Measurements from ENCODE around the gene VRK2. TPM values are rescaled to one million over a fixed set of nuclear protein-coding genes. Genes with fewer than 3 reads are reported as not detected.

VRK2 gene
- total RNA-seq, 1 experiment from 2014 or later = 33.0 TPM

- peaks cover 42% of the 10 kb centered on the region for H3K79me2 ChIP-seq (ENCODE audit: insufficient read depth, low read length)
- ATAC-seq (no peak), DNase-seq (ENCODE audit: low read depth, low spot score) (no peak)
- H3K4me2 ChIP-seq (ENCODE audit: low read length) = no peak overlapping the region
- no peak overlapping the region for H3K27ac ChIP-seq (ENCODE audit: low read depth, low read length)
- intact Hi-C loops (cut with micrococcal nuclease) = no loop called here
- H3K9ac ChIP-seq (ENCODE audit: low read length) = no peak overlapping the region
- ChIA-PET CTCF (no interaction called here), POLR2A (interaction anchor here (1.4 kb wide), 1 partner anchor 8 kb away, joined by 3 read pairs; no protein-coding TSS in a partner anchor), RAD21 (ENCODE audit: low non-redundant PET in 1 of 2, low total read pairs in 2 of 2, uncharacterized antibody in 2 of 2, unreplicated experiment in 2 of 2) (no interaction called here)
- no peak overlapping the region for H3K4me3 ChIP-seq (replicated peaks in 1 of 2; ENCODE audit: low read depth in 1 of 2, low read length in 2 of 2)
- no peaks in the 10 kb centered on the region for H4K20me1 ChIP-seq (ENCODE audit: insufficient read depth)
- no peak overlapping the region for H2AFZ ChIP-seq (ENCODE audit: low read depth, low read length, poor library complexity, severe bottlenecking)
- BruUV-seq (replicated peaks) = no TSS peak
- TF ChIP-seq FOSL1 (IDR thresholded peaks at IDR 0.05; ENCODE audit: low read depth) (no peak), ZBTB33 (IDR thresholded peaks at IDR 0.05; ENCODE audit: extremely low read depth, insufficient replicate concordance, low read length) (no peak), CEBPB (IDR thresholded peaks at IDR 0.05; ENCODE audit: low read depth) (no peak), YY1 (IDR thresholded peaks at IDR 0.05; ENCODE audit: extremely low read depth, insufficient replicate concordance, low read depth, low read length) (no peak), POLR2A (IDR thresholded peaks at IDR 0.05; ENCODE audit: borderline replicate concordance, extremely low read depth, insufficient read depth, insufficient read length) (no peak), EGR1 (IDR thresholded peaks at IDR 0.05; ENCODE audit: low read depth) (no peak), ELF1 (IDR thresholded peaks at IDR 0.05; ENCODE audit: borderline replicate concordance, low read depth) (no peak), ATF3 (IDR thresholded peaks at IDR 0.05) (no peak), SP1 (IDR thresholded peaks at IDR 0.05; ENCODE audit: low read depth) (no peak), CBX3 (IDR thresholded peaks at IDR 0.05; ENCODE audit: low read depth) (no peak), EZH2 (IDR thresholded peaks at IDR 0.05) (no peak), TCF7L2 (IDR thresholded peaks at IDR 0.05; ENCODE audit: borderline replicate concordance, extremely low read depth, insufficient read depth, insufficient read length) (no peak), REST (IDR thresholded peaks at IDR 0.05; ENCODE audit: low read depth) (no peak), POLR2AphosphoS5 (IDR thresholded peaks at IDR 0.05; ENCODE audit: low read depth, low read length) (no peak), SIN3A (IDR thresholded peaks at IDR 0.05; ENCODE audit: low read depth) (no peak), CTCF (IDR thresholded peaks at IDR 0.05 in 2 of 3, conservative IDR thresholded peaks at IDR 0.05 in 1 of 3; ENCODE audit: borderline replicate concordance in 1 of 3, insufficient read depth in 1 of 3, low read depth in 2 of 3, low read length in 2 of 3) (no peak), MAX (IDR thresholded peaks at IDR 0.05) (no peak), RAD21 (IDR thresholded peaks at IDR 0.05; ENCODE audit: low read depth) (no peak), JUND (IDR thresholded peaks at IDR 0.05) (no peak)
- 0 out of 4 replicates have a peak, but pooled peaks cover 2% of the 10 kb centered on the region in 2 experiments for H3K36me3 ChIP-seq (ENCODE audit: control insufficient read depth in 1 of 2, insufficient read depth in 2 of 2, low read length in 2 of 2)
- no peaks in the 10 kb centered on the region for H3K9me3 ChIP-seq (ENCODE audit: control insufficient read depth in 1 of 2, insufficient read depth in 1 of 2, low read depth in 1 of 2, low read length in 2 of 2)
- no peaks in the 10 kb centered on the region for H3K27me3 ChIP-seq (ENCODE audit: insufficient read depth, low read length)
- no peaks in the 10 kb centered on the region for H3K9me2 ChIP-seq (ENCODE audit: insufficient read depth)
- H3K4me1 ChIP-seq (ENCODE audit: control insufficient read depth in 1 of 2, insufficient read depth in 2 of 2, low read length in 2 of 2) = peaks cover 2 to 4% of the 10 kb centered on the region in 2 experiments; a peak in 1 of 4 replicates
Observed at GRCh38 chr2:58099096-58099769, 52.6 kb downstream of the VRK2 start.
